GM15510 (cell line): ENCODE results near the gene CAMSAP3.

Source experiments
- POLR2A ChIP-seq: IDR thresholded peaks from 3 replicates; pipeline ENCODE4 v1.6.1; 2011; ENCODE audit warnings: borderline replicate concordance; ENCODE audit not compliant: insufficient read length; ENCODE audit errors: extremely low read depth

Gene CAMSAP3

GRCh38 chr19:7618771-7619510 lies 23.3 kb downstream of the CAMSAP3 start:
- no peak for TF ChIP-seq POLR2A

DNA sequence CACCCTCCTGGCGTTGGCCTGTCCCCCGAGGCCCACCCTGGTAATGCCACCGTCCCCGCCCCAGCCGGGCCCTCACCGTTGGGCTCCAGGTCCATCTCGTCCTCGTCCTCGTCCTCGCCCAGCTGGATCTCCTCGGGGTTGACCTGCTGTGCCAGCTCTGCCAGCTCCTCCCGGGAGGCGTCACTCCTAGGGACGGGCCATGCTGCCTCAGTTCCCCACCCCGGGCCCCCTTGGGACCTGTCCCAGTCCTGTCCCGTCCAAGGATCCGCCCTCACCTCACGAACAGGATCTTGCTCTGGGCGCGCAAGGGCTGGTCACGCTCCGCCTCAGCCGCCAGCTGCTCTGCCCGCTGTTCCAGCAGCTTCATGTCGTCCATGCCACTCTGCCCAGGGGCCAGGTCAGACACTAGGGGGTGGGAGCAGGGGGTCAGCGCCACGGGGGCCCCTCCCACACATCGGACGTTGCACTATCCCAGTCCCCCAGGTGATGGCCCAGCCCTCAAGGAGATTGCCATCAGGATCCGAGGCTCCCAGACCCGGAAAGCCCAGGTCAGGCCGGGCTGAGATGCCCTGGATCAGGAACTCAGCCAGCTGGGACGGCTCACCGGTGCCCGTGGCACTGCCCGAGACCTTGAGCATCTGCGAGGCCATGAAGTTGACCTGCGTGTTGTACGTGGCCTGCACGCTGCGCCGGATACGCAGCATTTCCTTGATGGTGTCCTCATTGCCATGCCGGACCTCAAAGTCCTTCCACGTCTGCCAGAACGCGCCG lies 24.2 kb downstream of the CAMSAP3 start:
- no peak for TF ChIP-seq POLR2A

GRCh38 chr19:7620442-7621412 lies 25.1 kb downstream of the CAMSAP3 start:
- no peak for TF ChIP-seq POLR2A

- TF ChIP-seq POLR2A = no peak
These were observed 27.4 kb downstream of the CAMSAP3 start for GRCh38 chr19:7622933-7623685.

DNA sequence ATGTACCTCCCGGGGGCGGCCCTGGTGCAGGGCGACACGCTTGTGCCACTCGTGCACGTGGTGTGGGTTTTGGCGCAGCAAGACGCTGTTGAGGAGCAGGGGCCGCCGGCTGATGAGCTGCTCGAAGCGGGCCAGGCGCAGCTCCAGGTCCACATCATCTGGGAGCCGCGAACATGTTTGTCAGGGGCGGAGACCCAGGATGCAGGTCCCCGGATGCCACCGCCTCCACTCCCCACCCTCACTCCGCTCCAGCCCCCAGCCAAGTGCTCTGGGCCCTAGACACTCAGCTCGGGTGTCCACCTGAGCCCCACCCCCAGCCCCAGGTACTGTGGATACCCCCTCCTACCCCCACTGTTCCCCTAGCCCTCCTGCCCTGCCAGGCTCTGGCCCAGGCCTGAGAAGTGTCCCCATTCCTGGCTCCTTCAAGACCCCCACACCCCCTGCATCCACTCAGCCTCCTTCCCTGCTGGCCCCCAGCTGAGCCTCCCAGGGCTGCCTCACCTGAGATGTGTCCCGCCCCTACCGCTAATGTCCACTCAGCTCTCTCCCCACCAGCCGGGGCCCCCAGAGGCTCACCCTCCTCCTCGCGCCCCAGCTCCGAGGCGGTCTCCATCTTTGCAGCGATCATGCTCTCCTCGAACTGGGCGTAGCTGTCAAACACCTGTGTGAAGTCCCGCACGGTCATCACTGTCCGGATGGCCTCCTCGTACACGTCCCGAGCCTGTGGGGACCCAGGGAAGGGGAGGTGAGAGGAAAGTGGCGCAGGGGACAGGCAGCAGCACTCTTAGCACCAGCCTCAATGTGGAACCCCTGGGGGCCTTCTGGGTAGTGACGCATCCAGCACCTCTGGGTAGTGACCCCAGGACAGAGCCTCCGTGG lies 28.3 kb downstream of the CAMSAP3 start:
- no peak for TF ChIP-seq POLR2A

DNA sequence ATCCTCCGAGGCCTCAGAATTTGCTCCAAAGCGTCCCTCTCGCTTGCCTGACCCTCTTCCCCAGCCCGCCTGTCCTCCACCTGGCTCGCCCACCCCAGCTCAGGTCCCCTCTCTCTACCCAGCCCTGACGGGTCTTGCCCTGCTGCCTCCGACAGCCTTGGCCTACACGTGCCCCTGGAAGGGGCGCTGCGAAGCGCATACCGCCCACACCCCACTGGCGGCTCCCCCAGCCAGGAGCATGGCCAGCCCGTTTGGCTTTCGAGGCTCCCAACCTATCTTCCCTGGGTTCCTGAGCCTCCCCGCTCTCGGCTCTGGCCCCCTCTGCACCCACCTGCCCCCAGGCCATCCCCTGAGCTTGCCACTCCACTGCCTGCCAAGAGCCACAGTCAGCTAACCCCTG lies 29.1 kb downstream of the CAMSAP3 start:
- TF ChIP-seq POLR2A = no peak

DNA sequence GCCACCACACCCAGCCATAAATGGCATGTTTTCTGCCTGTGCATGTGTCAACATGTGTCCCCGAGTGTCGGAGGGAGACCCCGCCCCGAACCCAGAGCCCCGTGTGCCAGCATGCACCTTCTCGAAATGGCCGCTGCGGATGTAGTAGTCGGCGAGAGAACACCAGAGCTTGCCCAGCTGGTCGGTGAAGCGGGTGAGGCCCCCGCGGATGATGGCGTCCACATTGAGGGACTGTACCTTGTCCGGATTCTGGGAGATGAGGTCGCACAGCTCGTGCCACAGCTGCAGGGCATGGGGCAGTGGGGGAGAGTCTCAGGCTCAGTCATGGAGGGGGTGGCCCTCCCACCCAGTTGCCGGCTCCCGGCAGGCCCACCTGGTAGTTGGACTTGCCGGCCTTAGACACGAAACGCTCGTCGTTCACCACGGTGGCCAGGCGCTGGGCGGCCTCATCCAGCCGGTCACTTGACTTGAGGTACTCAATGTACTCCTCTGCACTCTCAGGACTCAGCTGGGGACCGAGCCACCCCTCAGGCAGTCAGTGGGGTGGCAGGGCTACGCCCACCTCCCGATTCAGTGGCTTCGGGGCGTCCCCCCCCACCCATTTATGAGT lies 30.2 kb downstream of the CAMSAP3 start:
- TF ChIP-seq POLR2A = no peak

- no peak for TF ChIP-seq POLR2A
These were observed 31.5 kb downstream of the CAMSAP3 start for GRCh38 chr19:7627166-7627565.

GRCh38 chr19:7628589-7629311 lies 33.1 kb downstream of the CAMSAP3 start:
- no peak for TF ChIP-seq POLR2A

GRCh38 chr19:7629347-7630054 lies 33.8 kb downstream of the CAMSAP3 start, which contains the start of the genes PET100 and XAB2:
Gene PET100 (plus strand): TSS chr19:7629793. CDS start chr19:7629834, 41 bp downstream.
Gene XAB2 (minus strand): TSS chr19:7629545. CDS start chr19:7629527, 18 bp downstream.
- TF ChIP-seq POLR2A = peak; percentile 43

DNA sequence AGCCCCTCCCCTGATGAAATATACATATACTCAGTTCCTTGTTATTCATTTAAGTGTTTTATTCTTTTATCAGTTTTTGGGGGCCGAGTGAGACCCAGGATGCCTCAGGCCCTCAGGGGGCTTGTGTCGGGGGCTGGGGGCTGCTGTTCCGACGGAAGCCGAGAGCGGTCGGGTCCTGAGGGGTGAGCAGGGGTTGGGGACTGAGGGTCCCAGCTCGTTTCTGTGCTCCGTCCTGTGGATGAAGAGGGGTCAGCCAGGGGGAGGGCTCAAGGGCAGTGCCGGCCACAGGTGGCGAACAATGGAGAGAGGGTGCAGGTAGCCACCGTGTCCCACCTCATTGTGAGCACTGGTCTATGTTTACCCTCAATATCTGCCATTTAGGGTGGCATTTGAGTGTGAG lies 35.9 kb downstream of the CAMSAP3 start:
- TF ChIP-seq POLR2A = no peak
